Fibroblast of lung (primary cell): ENCODE measurements around the gene OR2V2. TPM values are rescaled to one million over a fixed set of nuclear protein-coding genes. Genes with fewer than 3 reads are reported as not detected.
"Not testable (repeated sequence)": the region's sequence is repeated elsewhere in the genome, so short reads cannot be mapped to it uniquely, and the experiment has no call there.

Experiments
- DNase-seq, 2 donors: peaks; one replicate each; pipeline versions ENCODE4 v3.0.0 to v3.0.0-alpha.2; 2010; ENCODE audit warnings: low read depth in 2 of 2
- H2AFZ ChIP-seq: 2 replicates; pipeline ENCODE4 v1.5.1; 2012; ENCODE audit warnings: low read length, control low read depth, inconsistent platforms
- H3K27ac ChIP-seq: 2 replicates; pipeline ENCODE4 v1.5.1; 2011; ENCODE audit warnings: low read length, control low read depth; ENCODE audit not compliant: insufficient read depth
- H3K27me3 ChIP-seq: 2 replicates; pipeline ENCODE4 v1.5.1; 2011; ENCODE audit warnings: mild to moderate bottlenecking, low read length; ENCODE audit not compliant: control insufficient read depth, insufficient read depth
- H3K36me3 ChIP-seq: 2 replicates; pipeline ENCODE4 v1.5.1; 2011; ENCODE audit warnings: low read length; ENCODE audit not compliant: control insufficient read depth, insufficient read depth
- H3K4me1 ChIP-seq: 2 replicates; pipeline ENCODE4 v1.5.1; 2011; ENCODE audit warnings: low read length; ENCODE audit not compliant: control insufficient read depth, insufficient read depth; ENCODE audit errors: extremely low read depth
- H3K4me2 ChIP-seq: 2 replicates; pipeline ENCODE4 v1.5.1; 2011; ENCODE audit warnings: low read length, control low read depth; ENCODE audit not compliant: insufficient read depth; ENCODE audit errors: extremely low read depth
- H3K4me3 ChIP-seq, 4 experiments: fragments of 200-600 bp in 1 of 4; sonication (generic) in 1 of 4; replicated peaks in 1 of 4; 2 replicates each; pipeline ENCODE4 v1.5.1; 2011 to 2016; ENCODE audit warnings: low read length in 4 of 4, low read depth in 3 of 4, mild to moderate bottlenecking in 3 of 4, control low read depth in 2 of 4, inconsistent platforms in 1 of 4, mixed read lengths in 1 of 4; ENCODE audit not compliant: insufficient read depth in 1 of 4; ENCODE audit errors: control extremely low read depth in 1 of 4
- H3K79me2 ChIP-seq: 2 replicates; pipeline ENCODE4 v1.5.1; 2012; ENCODE audit warnings: mild to moderate bottlenecking, low read length, inconsistent platforms; ENCODE audit not compliant: control insufficient read depth, insufficient read depth
- H3K9ac ChIP-seq: 2 replicates; pipeline ENCODE4 v1.5.1; 2011; ENCODE audit warnings: mild to moderate bottlenecking, low read length, control low read depth; ENCODE audit not compliant: insufficient read depth
- H3K9me3 ChIP-seq: 2 replicates; pipeline ENCODE4 v1.5.1; 2012; ENCODE audit warnings: low read depth, low read length; ENCODE audit not compliant: control insufficient read depth, insufficient read depth
- H4K20me1 ChIP-seq: 2 replicates; pipeline ENCODE4 v1.5.1; 2011; ENCODE audit warnings: low read length; ENCODE audit not compliant: control insufficient read depth, insufficient read depth; ENCODE audit errors: extremely low read depth
- CTCF ChIP-seq, 2 donors: IDR thresholded peaks in 1 of 2; conservative IDR thresholded peaks in 1 of 2; 1 replicate in 1 of 2; 2 replicates in 1 of 2; pipeline ENCODE4 v1.5.1; 2011 to 2012; ENCODE audit warnings: low read length in 2 of 2, control low read depth in 1 of 2, inconsistent platforms in 1 of 2, low read depth in 1 of 2, mild to moderate bottlenecking in 1 of 2
- EZH2 ChIP-seq: IDR thresholded peaks from 2 replicates; pipeline ENCODE4 v1.5.1; 2012; ENCODE audit warnings: low read length, control low read depth, mild to moderate bottlenecking; ENCODE audit errors: missing control alignments
- polyA plus RNA-seq, 2 donors: library from polyadenylated mRNA; depleted of rRNA in 1 of 2; stranded (reverse) in 1 of 2; unstranded in 1 of 2; fragments of >200 nt; gene quantifications; 2 replicates each; pipeline ENCODE4 v1.2.1, GENCODE V29; 2011 to 2012; ENCODE audit warnings: missing spikeins in 1 of 2
- total RNA-seq: library from RNA; depleted of rRNA; stranded (reverse); fragments of >200 nt; gene quantifications from 2 replicates; pipeline ENCODE4 v1.2.1, GENCODE V29; 2014

OR2V2 gene
- total and polyA plus RNA-seq, 2 donors (not counting 1 experiment from before 2014, with no cell fraction given) = not detected

- Histone ChIP-seq H3K9ac (no peak overlapping the region), H2AFZ (no peak overlapping the region), H3K9me3 (no peaks in the 10 kb centered on the region), H3K27ac (no peak overlapping the region), H3K4me1 (no peaks in the 10 kb centered on the region), H3K4me3 (no peak overlapping the region), H3K4me2 (no peak overlapping the region), H3K79me2 (no peaks in the 10 kb centered on the region), H4K20me1 (no peaks in the 10 kb centered on the region), H3K36me3 (no peaks in the 10 kb centered on the region), H3K27me3 (peaks cover 22% of the 10 kb centered on the region)
- no peak for TF ChIP-seq CTCF (conservative IDR thresholded peaks at IDR 0.05 in 1 of 2, IDR thresholded peaks at IDR 0.05 in 1 of 2; ENCODE audit: low read depth in 1 of 2, low read length in 2 of 2)
- no peak for TF ChIP-seq EZH2
- no peak for DNase-seq
Observed at GRCh38 chr5:181112476-181112875, 34.9 kb upstream of the OR2V2 start.

- H3K27me3 ChIP-seq = peaks cover 22% of the 10 kb centered on the region
- H3K4me3 ChIP-seq, H3K4me1 ChIP-seq, H3K9ac ChIP-seq, H2AFZ ChIP-seq, H3K9me3 ChIP-seq, H3K79me2 ChIP-seq, H3K4me2 ChIP-seq, H4K20me1 ChIP-seq, DNase-seq, H3K27ac ChIP-seq, H3K36me3 ChIP-seq: not testable (repeated sequence)
Observed at GRCh38 chr5:181113572-181113971, 33.8 kb upstream of the OR2V2 start.

GRCh38 chr5:181114284-181114843 is 33.0 kb upstream of the OR2V2 start:
- DNase-seq = no peak
- Histone ChIP-seq H3K79me2 (no peaks in the 10 kb centered on the region), H3K4me3 (peak overlapping the region; percentile 9 to 37 (median 24)), H3K9ac (no peak overlapping the region), H3K36me3 (no peaks in the 10 kb centered on the region), H3K4me1 (no peaks in the 10 kb centered on the region), H4K20me1 (no peaks in the 10 kb centered on the region), H3K27me3 (peaks cover 22% of the 10 kb centered on the region), H2AFZ (peak overlapping the region; percentile 59), H3K27ac (no peak overlapping the region), H3K9me3 (no peaks in the 10 kb centered on the region), H3K4me2 (peak overlapping the region; percentile 68)
- TF ChIP-seq EZH2 (no peak), CTCF (conservative IDR thresholded peaks at IDR 0.05 in 1 of 2, IDR thresholded peaks at IDR 0.05 in 1 of 2; ENCODE audit: low read depth in 1 of 2, low read length in 2 of 2) (no peak)
